NB4 (cell line): Measurements from ENCODE around the gene SENP1.

Experiments
- DNase-seq: peaks from one replicate; pipeline ENCODE4 v3.0.0; 2010; ENCODE audit warnings: low read depth
- H3K4me3 ChIP-seq: one replicate; pipeline ENCODE4 v1.5.1; 2011; ENCODE audit warnings: mild to moderate bottlenecking, low read depth, low read length, moderate library complexity
- MYC ChIP-seq: IDR thresholded peaks from 2 replicates; pipeline ENCODE4 v1.6.1; 2011; ENCODE audit warnings: low read depth, low read length
- POLR2A ChIP-seq: IDR thresholded peaks from 2 replicates; pipeline ENCODE4 v1.6.1; 2011; ENCODE audit warnings: mild to moderate bottlenecking; ENCODE audit not compliant: insufficient read length; ENCODE audit errors: extremely low read depth
- TF ChIP-seq, protein P1 (sequence below): IDR thresholded peaks from one replicate; pipeline ENCODE4 v1.5.1; 2012; ENCODE audit warnings: low read depth, low read length
- TF ChIP-seq, protein P2 (sequence below): IDR thresholded peaks from 2 replicates; pipeline ENCODE4 v1.6.1; 2011; ENCODE audit warnings: low read depth, low read length

The SENP1 gene

DNA sequence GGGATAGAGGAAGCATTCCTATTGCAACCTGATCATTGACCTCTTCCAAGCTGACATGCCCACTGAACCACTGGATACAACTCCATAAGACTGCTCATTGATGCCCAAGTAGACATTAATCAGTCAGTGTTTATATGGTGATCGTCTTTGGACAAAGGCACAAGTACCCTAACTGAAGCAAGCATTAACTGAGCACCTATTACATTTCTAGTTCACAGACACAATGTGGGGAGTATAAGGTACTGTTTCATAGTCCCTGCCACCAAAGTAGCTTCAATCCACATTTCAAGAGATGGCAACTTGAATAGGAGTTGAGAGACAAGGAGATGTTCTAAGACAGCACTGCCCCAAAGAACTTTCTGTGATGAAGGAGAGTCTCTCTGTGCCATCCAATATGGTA, 90.8 kb downstream of the SENP1 start:
- TF ChIP-seq, protein P1, sequence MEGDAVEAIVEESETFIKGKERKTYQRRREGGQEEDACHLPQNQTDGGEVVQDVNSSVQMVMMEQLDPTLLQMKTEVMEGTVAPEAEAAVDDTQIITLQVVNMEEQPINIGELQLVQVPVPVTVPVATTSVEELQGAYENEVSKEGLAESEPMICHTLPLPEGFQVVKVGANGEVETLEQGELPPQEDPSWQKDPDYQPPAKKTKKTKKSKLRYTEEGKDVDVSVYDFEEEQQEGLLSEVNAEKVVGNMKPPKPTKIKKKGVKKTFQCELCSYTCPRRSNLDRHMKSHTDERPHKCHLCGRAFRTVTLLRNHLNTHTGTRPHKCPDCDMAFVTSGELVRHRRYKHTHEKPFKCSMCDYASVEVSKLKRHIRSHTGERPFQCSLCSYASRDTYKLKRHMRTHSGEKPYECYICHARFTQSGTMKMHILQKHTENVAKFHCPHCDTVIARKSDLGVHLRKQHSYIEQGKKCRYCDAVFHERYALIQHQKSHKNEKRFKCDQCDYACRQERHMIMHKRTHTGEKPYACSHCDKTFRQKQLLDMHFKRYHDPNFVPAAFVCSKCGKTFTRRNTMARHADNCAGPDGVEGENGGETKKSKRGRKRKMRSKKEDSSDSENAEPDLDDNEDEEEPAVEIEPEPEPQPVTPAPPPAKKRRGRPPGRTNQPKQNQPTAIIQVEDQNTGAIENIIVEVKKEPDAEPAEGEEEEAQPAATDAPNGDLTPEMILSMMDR: no peak
- TF ChIP-seq, protein P2, sequence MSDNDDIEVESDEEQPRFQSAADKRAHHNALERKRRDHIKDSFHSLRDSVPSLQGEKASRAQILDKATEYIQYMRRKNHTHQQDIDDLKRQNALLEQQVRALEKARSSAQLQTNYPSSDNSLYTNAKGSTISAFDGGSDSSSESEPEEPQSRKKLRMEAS: no peak
- TF ChIP-seq POLR2A (no peak), MYC (no peak)
- DNase-seq: no peak
- H3K4me3 ChIP-seq: no peak overlapping the region

DNA sequence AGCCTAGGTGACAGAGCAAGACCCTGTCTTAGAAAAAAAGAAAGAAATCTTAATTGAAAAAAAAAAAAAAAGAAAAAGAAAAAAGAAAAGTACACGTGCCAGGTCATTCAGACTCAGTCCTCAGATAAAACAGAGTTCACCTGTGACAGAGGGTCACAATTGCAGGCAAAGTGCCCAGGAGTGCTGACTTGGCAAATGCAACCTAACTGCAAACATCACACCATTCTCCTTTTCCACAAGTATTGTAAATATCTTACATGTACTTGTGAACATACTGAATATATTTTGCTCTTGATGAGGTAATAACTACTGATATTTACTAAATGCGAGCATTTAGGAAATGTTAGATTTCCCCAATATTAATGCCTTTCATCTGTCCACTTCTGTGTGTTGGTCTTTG, 92.6 kb downstream of the SENP1 start:
- H3K4me3 ChIP-seq: no peak overlapping the region
- TF ChIP-seq MYC (no peak), POLR2A (no peak)
- TF ChIP-seq, protein P2: no peak
- TF ChIP-seq, protein P1: no peak
- DNase-seq: no peak

DNA sequence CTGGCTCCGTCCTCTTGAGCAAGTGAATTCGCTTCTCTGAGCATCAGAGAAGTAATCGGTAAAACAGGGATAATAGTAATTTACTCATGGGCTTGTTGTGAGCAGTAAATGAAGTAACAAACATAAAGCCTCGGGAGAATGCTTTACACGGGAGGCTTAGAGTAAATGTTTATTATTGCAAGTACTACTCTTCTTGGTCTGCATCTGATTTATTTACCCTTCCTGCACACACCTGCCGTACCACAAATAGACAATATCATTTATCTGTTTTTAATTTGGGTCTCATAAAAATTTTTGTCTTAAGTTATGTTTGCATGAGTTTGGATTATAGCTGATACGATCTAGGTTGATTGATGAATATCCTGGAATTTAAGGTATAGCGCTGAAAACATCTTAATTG, 93.8 kb downstream of the SENP1 start:
- no peak overlapping the region for H3K4me3 ChIP-seq
- TF ChIP-seq POLR2A (no peak), MYC (no peak)
- TF ChIP-seq, protein P2: no peak
- TF ChIP-seq, protein P1: no peak
- no peak for DNase-seq

DNA sequence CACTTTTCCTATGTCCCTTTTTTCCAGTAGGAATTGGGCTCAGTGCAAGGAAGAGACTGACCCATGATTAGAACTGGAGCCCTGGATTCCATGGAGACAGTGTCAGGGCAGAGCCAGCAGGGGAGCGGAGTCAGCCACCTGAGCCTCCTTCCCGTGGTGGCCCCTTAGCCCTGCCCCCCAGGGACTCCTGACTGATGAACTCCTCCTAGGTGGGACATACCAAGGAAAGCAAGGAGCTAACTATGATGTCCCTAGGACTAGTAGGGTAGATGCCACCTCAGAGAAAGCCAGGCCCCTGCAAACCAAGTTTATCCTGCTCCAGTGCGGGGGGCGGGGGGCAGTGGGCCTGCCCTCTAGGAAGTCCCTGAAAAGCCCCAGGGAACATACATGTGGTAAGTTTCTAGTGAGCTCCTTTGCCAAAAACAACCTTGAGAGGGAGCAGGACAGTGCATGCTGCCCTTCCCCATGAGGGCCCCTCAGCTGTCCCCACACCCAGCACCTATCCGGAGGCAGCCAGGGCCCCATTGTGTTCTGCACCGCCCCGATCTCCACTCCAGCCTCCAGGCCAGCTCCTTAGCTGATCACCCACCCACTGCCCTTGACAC, 95.4 kb downstream of the SENP1 start:
- TF ChIP-seq, protein P1: no peak
- TF ChIP-seq, protein P2: no peak
- TF ChIP-seq POLR2A: no peak
- TF ChIP-seq MYC: no peak
- no peak overlapping the region for H3K4me3 ChIP-seq
- no peak for DNase-seq

DNA sequence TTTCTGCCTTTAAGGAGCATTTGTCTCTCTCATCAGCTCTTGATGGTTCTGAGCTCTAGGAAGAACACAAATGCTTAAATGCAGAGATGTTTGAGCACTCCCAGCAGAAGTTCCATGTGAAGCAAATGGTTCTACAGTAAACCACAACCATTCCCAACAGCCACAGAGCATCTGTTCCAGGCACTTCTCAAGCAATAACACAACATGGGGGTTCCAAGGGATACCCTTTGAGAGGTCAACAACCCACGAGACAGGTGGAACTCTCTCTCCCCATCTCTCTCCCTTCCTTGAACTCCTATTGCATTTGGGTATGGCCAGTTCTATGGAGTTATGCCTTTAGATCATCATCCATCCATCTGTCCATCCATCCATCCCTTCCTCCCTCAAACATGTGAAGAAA, 96.4 kb downstream of the SENP1 start:
- TF ChIP-seq POLR2A: no peak
- TF ChIP-seq, protein P2: no peak
- TF ChIP-seq, protein P1: no peak
- TF ChIP-seq MYC: no peak
- no peak overlapping the region for H3K4me3 ChIP-seq
- DNase-seq: no peak
